Endometrium (tissue), 2 donors: ENCODE results near the gene PRKD1.
"Not testable (repeated sequence)": the region's sequence is repeated elsewhere in the genome, so short reads cannot be mapped to it uniquely, and the experiment has no call there.

ENCODE experiments used
- FAIRE-seq: peaks from 2 replicates; lab custom pipeline; 2012; peaks lifted over from hg19 to GRCh38; lab: Jason Lieb, UNC
- donor health status: control.
- donor health status: control.

PRKD1 gene

DNA sequence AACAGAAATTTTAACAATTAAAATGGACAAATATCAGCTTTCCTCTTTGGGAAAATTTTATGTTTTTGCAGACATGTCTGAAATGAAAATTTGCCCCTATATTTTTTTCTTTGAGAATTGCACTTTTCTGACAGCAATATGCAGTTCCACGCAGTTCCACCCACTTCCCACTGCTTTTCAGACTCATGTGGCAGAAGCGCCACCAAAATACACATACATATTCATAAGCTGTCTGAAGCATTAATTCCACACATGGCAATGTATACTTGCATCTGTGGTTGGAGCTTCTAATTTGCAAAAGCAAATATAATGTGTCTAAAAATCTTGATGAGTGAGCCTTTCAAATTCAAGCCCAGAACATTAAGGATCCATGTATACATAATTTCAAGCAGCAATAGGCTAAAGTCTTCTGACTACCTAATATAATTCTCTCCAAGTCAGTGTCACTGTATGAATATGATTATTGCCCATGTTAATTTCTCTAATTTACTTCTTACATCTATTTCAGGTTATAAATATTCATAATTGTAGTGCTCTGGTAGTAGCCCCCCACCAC lies 129.5 kb downstream of the PRKD1 start:
- FAIRE-seq: no peak

DNA sequence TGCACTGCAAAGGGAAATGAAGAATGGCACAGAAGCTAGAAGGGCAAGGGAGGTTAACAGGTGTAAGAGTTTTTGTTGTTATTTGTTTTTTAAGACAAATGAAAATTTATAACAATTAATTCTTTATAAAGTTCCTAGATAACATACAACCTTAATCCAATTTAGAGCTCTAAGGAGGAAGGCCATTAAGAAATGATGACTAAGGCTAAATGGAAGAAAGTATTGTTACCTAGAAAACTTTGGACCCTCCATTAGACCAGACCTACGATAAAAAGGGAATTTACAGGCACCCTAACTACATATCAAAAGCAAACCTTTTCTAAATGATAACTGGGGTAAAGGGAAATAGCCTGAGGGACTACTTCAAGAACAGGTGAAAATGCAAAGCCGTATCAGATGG lies 130.8 kb downstream of the PRKD1 start:
- no peak for FAIRE-seq

DNA sequence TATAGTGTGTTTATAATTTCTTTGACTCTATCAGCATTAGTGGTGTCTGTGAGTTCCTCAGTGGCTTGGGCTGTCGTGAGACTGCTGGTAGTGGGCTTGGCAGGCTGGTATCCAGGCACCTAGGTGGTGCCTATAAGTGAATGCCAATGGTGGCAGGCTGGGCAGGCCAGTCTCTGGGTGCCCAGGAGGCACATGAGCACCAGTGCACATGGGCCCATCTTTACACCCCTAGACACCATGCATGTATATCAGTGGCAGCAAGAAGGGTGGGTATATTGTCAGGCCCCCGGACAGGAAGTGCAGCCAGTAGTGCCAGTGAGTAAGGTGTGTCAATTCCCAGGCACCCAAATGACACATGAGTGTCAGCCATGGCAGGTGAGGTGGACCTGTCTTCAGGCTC lies 138.2 kb downstream of the PRKD1 start:
- no peak for FAIRE-seq

DNA sequence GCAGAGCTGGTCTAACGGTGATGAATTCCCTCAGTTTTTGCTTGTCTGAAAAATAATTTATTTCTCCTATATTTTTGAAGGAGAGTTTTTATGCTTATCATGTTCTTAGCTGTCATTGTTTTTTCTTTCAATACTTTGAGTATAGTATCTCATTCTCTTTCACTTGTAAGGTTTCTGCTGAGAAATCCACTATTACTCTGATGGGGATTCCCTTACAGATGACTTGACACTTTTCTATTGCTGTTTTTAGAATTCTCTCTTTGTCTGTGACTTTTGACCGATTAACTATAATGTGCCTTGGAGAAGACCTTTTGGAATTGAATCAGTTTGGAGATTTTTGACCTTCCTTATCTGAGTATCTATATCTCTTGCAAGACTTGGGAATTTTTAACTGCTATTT lies 139.6 kb downstream of the PRKD1 start:
- no peak for FAIRE-seq

GRCh38 chr14:29783556-29783955 lies 144.1 kb downstream of the PRKD1 start:
- no peak for FAIRE-seq

GRCh38 chr14:29782041-29782440 lies 145.6 kb downstream of the PRKD1 start:
- no peak for FAIRE-seq

GRCh38 chr14:29777142-29777541 lies 150.5 kb downstream of the PRKD1 start:
- FAIRE-seq: not testable (repeated sequence)

- no peak for FAIRE-seq
Measured at GRCh38 chr14:29773990-29774389, 153.7 kb downstream of the PRKD1 start.

DNA sequence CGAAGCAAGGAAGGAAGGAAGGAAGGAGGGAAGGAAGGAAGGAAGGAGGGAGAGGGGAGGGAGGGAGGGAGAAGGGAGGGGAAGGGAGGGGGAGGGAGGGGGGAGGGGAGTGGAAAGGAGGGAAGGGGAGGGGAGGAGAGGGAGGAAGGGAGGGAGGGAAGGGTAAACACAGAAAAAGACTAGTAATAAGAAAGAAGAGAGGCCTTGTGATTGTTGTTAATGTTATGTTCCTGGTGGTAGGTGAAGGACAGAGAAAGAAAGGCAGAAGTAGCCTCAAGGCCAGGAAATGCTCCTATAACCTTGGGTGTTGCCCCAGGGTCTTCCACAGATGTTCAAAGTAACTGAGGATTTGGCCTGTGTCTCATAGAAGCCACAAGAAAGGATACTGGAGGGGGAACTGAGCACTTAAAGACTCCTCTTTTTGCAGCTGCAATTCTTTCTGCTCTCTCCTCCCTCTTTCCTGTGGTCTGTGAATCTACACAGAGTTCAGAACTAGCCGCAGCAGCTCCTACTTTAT lies 164.2 kb downstream of the PRKD1 start:
- FAIRE-seq: no peak

DNA sequence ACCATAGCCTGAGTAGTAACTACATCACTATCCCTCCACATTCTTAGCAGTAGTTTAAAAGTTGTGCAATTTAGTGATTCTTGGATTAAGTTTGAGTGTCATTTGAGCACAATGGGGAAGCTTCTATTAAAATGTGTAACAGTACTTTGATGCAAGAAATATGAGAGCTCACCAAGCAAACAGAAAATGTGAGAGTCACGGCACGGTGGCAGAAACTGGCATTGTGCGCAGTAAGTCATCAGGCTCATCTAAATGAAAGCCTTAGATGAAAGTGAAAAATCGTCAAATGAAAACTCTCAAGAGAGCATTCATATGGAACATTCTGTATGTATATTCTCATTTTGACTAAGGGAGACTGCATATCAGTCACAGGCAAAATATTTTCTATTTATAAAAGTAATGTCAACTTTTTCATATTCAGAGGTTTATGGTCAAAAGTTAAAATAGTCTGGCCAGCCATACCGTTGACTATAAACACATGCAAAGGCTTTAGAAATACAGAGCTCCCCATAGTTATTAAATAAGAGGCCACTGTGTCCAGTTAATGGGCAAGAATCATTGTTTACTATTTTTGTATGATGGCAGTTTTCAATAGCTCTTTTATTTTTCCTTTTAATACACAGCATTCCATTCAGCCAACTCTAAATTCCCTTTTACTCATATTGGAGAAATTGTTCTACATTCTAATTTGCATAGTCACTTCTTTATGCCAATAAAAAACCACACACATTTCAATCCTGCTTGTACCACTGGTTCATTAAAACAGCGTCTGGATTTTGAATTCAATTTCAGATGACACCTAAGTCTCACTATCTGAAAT lies 167.9 kb downstream of the PRKD1 start:
- no peak for FAIRE-seq

DNA sequence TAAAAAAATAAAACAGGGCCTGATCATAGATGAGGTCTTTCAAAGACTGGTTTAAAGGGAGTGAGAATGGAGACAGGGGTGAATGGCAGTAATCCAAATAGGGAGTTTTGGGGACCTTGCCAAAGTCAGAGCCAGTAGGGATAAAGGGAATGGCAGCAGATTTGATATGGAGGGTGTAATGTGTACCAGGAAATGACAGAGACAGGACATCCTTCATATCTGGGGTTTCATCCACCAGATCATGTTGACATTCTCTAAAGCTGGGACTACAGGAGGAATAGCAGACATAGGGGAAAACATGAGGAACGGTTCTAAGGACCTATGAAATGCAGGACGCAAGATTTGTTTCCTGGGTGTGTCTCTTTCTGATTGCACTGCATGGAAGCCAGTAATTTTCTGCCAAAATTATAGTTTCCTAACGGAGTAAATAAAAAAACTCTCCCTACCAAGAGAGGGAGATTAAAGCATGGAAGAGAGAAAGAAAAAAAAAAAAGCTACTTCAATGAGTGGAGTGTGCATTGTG lies 169.9 kb downstream of the PRKD1 start:
- FAIRE-seq: no peak

DNA sequence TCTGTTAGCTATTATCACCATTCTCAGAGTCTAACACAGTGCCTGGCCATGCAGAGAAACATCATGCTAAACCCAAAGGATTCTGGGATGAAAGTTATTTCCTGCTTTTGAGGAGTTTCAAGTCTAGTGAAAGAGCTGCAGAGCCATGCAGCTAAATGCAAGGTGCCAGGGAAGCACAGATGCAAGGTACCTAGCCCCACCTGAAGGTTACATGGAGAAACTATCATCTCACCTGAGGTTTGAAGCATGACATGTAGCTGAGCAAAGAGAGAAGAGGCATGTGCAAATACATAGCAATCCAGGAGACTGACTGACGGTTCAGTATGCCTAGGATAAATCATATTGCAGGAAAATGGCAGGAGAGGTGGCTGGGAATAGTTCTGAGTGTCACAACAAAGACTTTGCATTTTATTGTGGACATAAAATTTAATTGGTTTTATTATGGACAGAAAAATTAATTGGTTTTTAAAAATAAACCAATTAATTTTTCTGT lies 170.4 kb downstream of the PRKD1 start:
- no peak for FAIRE-seq

DNA sequence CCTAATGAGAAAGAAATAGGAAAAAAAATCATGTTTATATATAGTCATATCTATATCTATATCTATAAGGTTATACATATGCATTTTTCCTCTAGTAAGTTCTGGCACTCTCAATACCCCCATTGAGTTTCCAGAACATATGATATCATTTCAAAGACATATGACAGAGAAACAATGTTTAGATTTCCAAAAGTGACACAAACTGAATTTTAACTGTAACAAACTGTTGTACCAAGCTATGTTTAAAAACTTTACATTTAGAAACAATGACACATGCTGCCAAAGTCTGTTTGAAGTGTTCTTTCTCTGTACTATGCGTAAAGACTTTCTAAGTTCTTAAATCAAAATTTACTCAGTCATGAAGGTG lies 171.6 kb downstream of the PRKD1 start:
- FAIRE-seq: no peak

DNA sequence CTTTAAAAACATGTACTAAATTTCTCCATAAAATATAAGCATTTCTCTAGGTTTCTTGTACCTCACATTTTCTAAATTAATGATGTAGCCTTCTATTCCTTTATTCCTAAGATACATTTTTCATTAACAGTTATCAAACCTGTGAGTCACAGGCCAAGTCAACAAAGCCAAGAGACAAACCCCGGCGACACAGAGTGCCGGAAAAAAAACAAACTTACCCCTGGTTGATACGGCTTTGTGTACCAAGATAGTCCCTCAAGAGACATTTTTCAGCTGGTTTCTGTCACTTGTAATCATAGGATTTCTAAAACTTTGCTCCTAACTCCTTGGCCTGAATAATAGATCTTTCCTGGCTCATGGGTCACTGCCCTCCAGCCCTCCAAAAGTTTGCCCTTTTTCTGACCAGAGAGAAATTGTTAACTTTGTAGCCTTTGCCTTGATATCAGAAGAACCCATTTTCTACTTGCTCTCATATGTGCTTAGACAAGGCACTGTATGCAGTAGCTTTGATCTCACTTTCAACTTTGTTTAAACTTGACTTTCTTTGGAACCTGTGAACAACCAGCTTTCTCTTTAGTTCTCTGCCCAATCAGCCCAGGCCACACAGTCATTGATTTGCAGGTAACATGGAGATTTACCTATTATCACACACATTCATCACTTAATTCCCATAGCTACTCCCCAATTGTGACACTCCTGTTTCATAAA lies 172.2 kb downstream of the PRKD1 start:
- no peak for FAIRE-seq

GRCh38 chr14:29754134-29754533 lies 173.5 kb downstream of the PRKD1 start:
- no peak for FAIRE-seq

DNA sequence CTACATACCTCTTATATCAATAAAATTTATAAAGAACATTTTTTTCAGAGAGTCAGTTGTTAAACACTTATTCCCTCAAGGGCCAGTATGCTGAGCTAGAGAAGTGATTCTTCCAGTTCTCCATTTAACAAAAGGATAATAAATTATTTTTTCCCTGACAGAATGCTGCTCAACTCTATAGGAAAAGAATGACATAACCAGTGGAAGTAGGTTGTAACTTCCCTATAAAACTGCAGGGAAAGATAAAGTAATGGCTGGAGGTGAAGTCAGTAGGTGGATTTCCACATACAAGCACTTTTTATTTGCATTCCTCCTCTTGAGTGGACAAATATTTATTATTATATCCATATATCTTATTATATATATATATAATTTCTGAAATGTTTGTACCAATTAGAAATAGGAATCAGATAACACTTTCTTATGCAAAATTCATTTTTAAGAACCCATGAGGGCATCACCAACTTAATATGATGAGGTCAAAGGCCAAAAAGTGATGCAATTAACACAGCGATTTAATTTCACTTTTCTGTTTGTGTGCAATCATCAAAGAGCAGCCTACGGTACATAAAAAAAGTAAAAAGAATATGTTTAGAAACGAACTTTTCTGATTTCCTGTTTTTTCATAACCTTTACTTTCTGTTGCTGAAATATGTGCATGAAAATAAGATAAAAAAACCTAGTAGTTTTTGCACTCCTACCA lies 175.3 kb downstream of the PRKD1 start:
- FAIRE-seq: no peak

DNA sequence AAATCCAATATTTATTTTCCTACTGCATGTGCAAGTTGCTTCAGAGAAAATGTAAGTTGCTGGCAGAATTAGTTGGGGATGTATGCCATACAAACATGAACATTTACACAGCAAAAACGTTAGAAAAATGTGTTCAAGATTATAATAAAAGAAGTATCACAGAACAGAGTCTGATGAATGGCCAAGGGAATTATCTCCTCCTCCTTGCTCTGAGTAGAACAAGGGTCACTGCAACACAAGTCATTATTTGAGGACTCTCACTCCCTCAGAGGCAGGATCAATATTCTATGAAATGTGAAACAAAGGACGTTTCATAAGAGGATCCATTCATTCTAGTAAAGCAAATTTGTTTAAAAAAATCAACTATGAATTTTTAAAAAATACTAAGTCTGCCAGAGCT lies 177.8 kb downstream of the PRKD1 start:
- FAIRE-seq: no peak

DNA sequence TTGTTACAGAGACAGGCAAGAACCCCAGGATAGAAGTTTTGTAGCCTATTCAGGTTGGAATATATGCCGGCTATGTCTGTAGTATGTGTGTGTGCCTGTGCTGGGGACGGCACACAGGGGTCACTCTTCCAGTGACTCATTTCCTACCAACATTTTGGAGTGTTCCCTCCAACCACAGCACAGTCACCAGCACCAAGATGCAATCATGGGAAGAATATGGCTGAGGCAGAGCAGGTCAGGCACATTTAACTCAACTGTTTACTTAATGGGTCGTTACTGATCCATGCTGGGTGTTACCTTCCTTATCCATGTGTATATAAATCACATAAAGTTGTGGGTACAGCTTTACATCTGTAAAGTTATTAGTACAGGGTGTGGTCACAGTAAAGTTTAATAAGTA lies 178.3 kb downstream of the PRKD1 start:
- FAIRE-seq: no peak

- no peak for FAIRE-seq
Measured at GRCh38 chr14:29745863-29746262, 181.8 kb downstream of the PRKD1 start.

GRCh38 chr14:29743531-29743930 lies 184.1 kb downstream of the PRKD1 start:
- FAIRE-seq: no peak

- FAIRE-seq: no peak
Measured at GRCh38 chr14:29741909-29742401, 185.7 kb downstream of the PRKD1 start.

DNA sequence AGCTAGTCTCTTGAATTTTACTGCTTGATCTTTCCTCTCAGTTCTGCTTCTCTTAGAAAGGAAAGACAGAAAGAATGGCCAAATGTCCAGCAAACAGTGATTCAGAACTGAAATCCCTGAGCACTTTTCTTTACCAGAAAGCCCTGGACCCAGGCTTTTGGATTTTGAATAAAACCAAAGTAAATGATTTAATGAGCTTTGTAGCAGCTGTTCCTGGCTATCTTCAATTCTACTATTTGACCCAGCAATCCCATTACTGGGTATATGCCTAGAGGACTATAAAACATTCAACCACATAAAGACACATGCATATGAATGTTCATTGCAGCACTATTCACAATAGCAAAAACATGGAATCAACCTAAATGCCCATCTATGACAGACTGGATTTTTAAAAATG lies 187.2 kb downstream of the PRKD1 start:
- FAIRE-seq: no peak
